Measurements from ENCODE around the gene BCAS3.

Gene BCAS3

GRCh38 chr17:61442136-61442775, 764.6 kb downstream of the BCAS3 start:
- no peak for DNase-seq
